ENCODE results near the gene PLEKHA8. TPM values are rescaled to one million over a fixed set of nuclear protein-coding genes. Genes with fewer than 3 reads are reported as not detected.
A peak's percentile ranks its signal among the peaks of the same experiment; 100 is the strongest.

Gene PLEKHA8
- total RNA-seq, 1 donor from 2014 or later: 4.8 TPM

GRCh38 chr7:30147223-30147622, 119.0 kb downstream of the PLEKHA8 start:
- DNase-seq (ENCODE audit: low spot score in 2 of 2): peak in 1 of 2 donors; percentile 55
- no peak for TF ChIP-seq CTCF (IDR thresholded peaks at IDR 0.05)
- peaks cover 15 to 25% of the 10 kb centered on the region in 2 donors for H3K36me3 ChIP-seq
- peaks cover 3 to 22% of the 10 kb centered on the region in 2 donors for H3K4me1 ChIP-seq
- H3K27ac ChIP-seq: no peak overlapping the region
- no peaks in the 10 kb centered on the region for H3K27me3 ChIP-seq
- no peak overlapping the region for H3K4me3 ChIP-seq
- intact Hi-C loops (cut with DNase I): no loop called here
- H3K9me3 ChIP-seq: no peaks in the 10 kb centered on the region

- intact Hi-C loops (cut with DNase I): no loop called here
- no peak overlapping the region for H3K27ac ChIP-seq
- no peaks in the 10 kb centered on the region for H3K9me3 ChIP-seq
- no peaks in the 10 kb centered on the region for H3K27me3 ChIP-seq
- no peak for DNase-seq (ENCODE audit: low spot score in 2 of 2)
- TF ChIP-seq CTCF (IDR thresholded peaks at IDR 0.05): no peak
- H3K4me1 ChIP-seq: peaks cover 0 to 20% of the 10 kb centered on the region in 2 donors
- H3K4me3 ChIP-seq: no peak overlapping the region
- H3K36me3 ChIP-seq: peaks cover 20 to 30% of the 10 kb centered on the region in 2 donors
Observed at GRCh38 chr7:30147785-30148184, 119.6 kb downstream of the PLEKHA8 start.

GRCh38 chr7:30148426-30148825, 120.2 kb downstream of the PLEKHA8 start:
- Histone ChIP-seq H3K36me3 (peaks cover 20 to 32% of the 10 kb centered on the region in 2 donors), H3K4me3 (no peak overlapping the region), H3K4me1 (peaks cover 0 to 15% of the 10 kb centered on the region in 2 donors), H3K27ac (no peak overlapping the region), H3K9me3 (no peaks in the 10 kb centered on the region), H3K27me3 (no peaks in the 10 kb centered on the region)
- TF ChIP-seq CTCF (IDR thresholded peaks at IDR 0.05): no peak
- DNase-seq (ENCODE audit: low spot score in 2 of 2): no peak
- intact Hi-C loops (cut with DNase I): no loop called here

GRCh38 chr7:30148951-30149459, 120.8 kb downstream of the PLEKHA8 start:
- peaks cover 24 to 38% of the 10 kb centered on the region in 2 donors for H3K36me3 ChIP-seq
- intact Hi-C loops (cut with DNase I): no loop called here
- no peak for DNase-seq (ENCODE audit: low spot score in 2 of 2)
- no peaks in the 10 kb centered on the region for H3K9me3 ChIP-seq
- no peak overlapping the region for H3K27ac ChIP-seq
- no peaks in the 10 kb centered on the region for H3K27me3 ChIP-seq
- no peak overlapping the region for H3K4me3 ChIP-seq
- H3K4me1 ChIP-seq: peaks cover 0 to 10% of the 10 kb centered on the region in 2 donors
- TF ChIP-seq CTCF (IDR thresholded peaks at IDR 0.05): no peak

- intact Hi-C loops (cut with DNase I): no loop called here
- no peak for DNase-seq (ENCODE audit: low spot score in 2 of 2)
- peaks cover 0 to 6% of the 10 kb centered on the region in 2 donors for H3K4me1 ChIP-seq
- peaks cover 24 to 46% of the 10 kb centered on the region in 2 donors for H3K36me3 ChIP-seq
- no peak overlapping the region for H3K4me3 ChIP-seq
- no peak for TF ChIP-seq CTCF (IDR thresholded peaks at IDR 0.05)
- no peak overlapping the region for H3K27ac ChIP-seq
- H3K9me3 ChIP-seq: no peaks in the 10 kb centered on the region
- no peaks in the 10 kb centered on the region for H3K27me3 ChIP-seq
Observed at GRCh38 chr7:30149640-30150272, 121.5 kb downstream of the PLEKHA8 start.
